Epithelial cell of esophagus (primary cell): ENCODE measurements around the gene TMEM242.

Source experiments
- DNase-seq: peaks from one replicate; pipeline ENCODE4 v3.0.0; 2010; ENCODE audit warnings: low read depth
- H3K4me3 ChIP-seq: 2 replicates; pipeline ENCODE4 v1.5.1; 2011; ENCODE audit warnings: mild to moderate bottlenecking, low read length, control low read depth
- CTCF ChIP-seq: IDR thresholded peaks from 2 replicates; pipeline ENCODE4 v1.5.1; 2011; ENCODE audit warnings: low read depth, mild to moderate bottlenecking, low read length, control low read depth, inconsistent platforms; ENCODE audit not compliant: insufficient read depth; ENCODE audit errors: missing control alignments

The TMEM242 gene

GRCh38 chr6:157289764-157290163 is 33.6 kb downstream of the TMEM242 start:
- no peak for TF ChIP-seq CTCF

GRCh38 chr6:157288575-157288974 is 34.7 kb downstream of the TMEM242 start:
- H3K4me3 ChIP-seq, result no peak overlapping the region
- no peak for DNase-seq
- no peak for TF ChIP-seq CTCF

More at GRCh38 chr6:157289764-157290163, 33.6 kb downstream of the TMEM242 start:
- no peak for DNase-seq
- no peak overlapping the region for H3K4me3 ChIP-seq

- no peak overlapping the region for H3K4me3 ChIP-seq
- TF ChIP-seq CTCF, result no peak
- no peak for DNase-seq
These were observed 35.4 kb downstream of the TMEM242 start for GRCh38 chr6:157287923-157288322.

GRCh38 chr6:157287247-157287850 is 36.0 kb downstream of the TMEM242 start:
- TF ChIP-seq CTCF, result no peak
- H3K4me3 ChIP-seq, result no peak overlapping the region
- no peak for DNase-seq

- TF ChIP-seq CTCF, result no peak
- no peak for DNase-seq
- no peak overlapping the region for H3K4me3 ChIP-seq
These were observed 37.9 kb downstream of the TMEM242 start for GRCh38 chr6:157285422-157285779.

GRCh38 chr6:157284738-157285421 is 38.4 kb downstream of the TMEM242 start:
- no peak overlapping the region for H3K4me3 ChIP-seq
- TF ChIP-seq CTCF, result no peak
- no peak for DNase-seq
